HG03432 (cell line): ENCODE measurements around the gene PPP2R5D.
"Not testable (repeated sequence)": the region's sequence is repeated elsewhere in the genome, so short reads cannot be mapped to it uniquely, and the experiment has no call there.

ENCODE experiments used
- ATAC-seq: cut with Tn5 transposase; IDR thresholded peaks from one replicate; pipeline ENCODE4 v1.9.1; 2021; ENCODE audit warnings: mild to moderate bottlenecking, moderate library complexity; ENCODE audit not compliant: unreplicated experiment

Gene PPP2R5D

GRCh38 chr6:42988486-42989020, 4.2 kb downstream of the PPP2R5D start:
- no peak for ATAC-seq

- ATAC-seq = no peak
Measured at GRCh38 chr6:42989923-42990322, 5.6 kb downstream of the PPP2R5D start.

- ATAC-seq = no peak
Measured at GRCh38 chr6:42993445-42993844, 9.1 kb downstream of the PPP2R5D start.

- no peak for ATAC-seq
Measured at GRCh38 chr6:42996513-42996912, 12.1 kb downstream of the PPP2R5D start.

GRCh38 chr6:42998205-42998604, 13.8 kb downstream of the PPP2R5D start:
- not testable (repeated sequence) for ATAC-seq

- no peak for ATAC-seq
Measured at GRCh38 chr6:43001843-43002242, 17.5 kb downstream of the PPP2R5D start.

- ATAC-seq = no peak
Measured at GRCh38 chr6:43005844-43006243, 21.5 kb downstream of the PPP2R5D start.

GRCh38 chr6:43006251-43006650, 21.9 kb downstream of the PPP2R5D start:
- ATAC-seq = no peak

GRCh38 chr6:43007126-43007525, 22.8 kb downstream of the PPP2R5D start:
- ATAC-seq = no peak

GRCh38 chr6:43009124-43009523, 24.8 kb downstream of the PPP2R5D start:
- no peak for ATAC-seq

GRCh38 chr6:43011207-43011606, 26.8 kb downstream of the PPP2R5D start:
- no peak for ATAC-seq

- no peak for ATAC-seq
Measured at GRCh38 chr6:43012364-43012763, 28.0 kb downstream of the PPP2R5D start.

- peak; percentile 17 for ATAC-seq
Measured at GRCh38 chr6:43013097-43013842, 28.9 kb downstream of the PPP2R5D start.

GRCh38 chr6:43013843-43014433, 29.6 kb downstream of the PPP2R5D start, which contains the start of the genes KLHDC3 and MEA1:
Gene KLHDC3, plus strand, starts transcription at chr6:43014249. Its CDS starts 2,944 bp downstream, at chr6:43017193.
Gene MEA1, minus strand, starts transcription at chr6:43013946. Its CDS starts 133 bp downstream, at chr6:43013813.
- ATAC-seq = peak; percentile 87

GRCh38 chr6:43014434-43014909, 30.1 kb downstream of the PPP2R5D start:
- no peak for ATAC-seq

- no peak for ATAC-seq
Measured at GRCh38 chr6:43016176-43016942, 32.0 kb downstream of the PPP2R5D start.

- ATAC-seq = no peak
Measured at GRCh38 chr6:43016943-43017334, 32.6 kb downstream of the PPP2R5D start.

GRCh38 chr6:43019152-43019551, 34.8 kb downstream of the PPP2R5D start:
- no peak for ATAC-seq

GRCh38 chr6:43020052-43020705, 35.8 kb downstream of the PPP2R5D start:
- no peak for ATAC-seq

- no peak for ATAC-seq
Measured at GRCh38 chr6:43020847-43021246, 36.5 kb downstream of the PPP2R5D start.
